ENCODE results near the gene SYNGAP1. TPM values are rescaled to one million over a fixed set of nuclear protein-coding genes. Genes with fewer than 3 reads are reported as not detected.

The SYNGAP1 gene
- polyA plus RNA-seq, 1 of the 3 experiments (the other 2 are of a cell fraction) = 8.8 TPM

GRCh38 chr6:33490198-33490597, 70.3 kb downstream of the SYNGAP1 start:
- no peaks in the 10 kb centered on the region for H3K36me3 ChIP-seq (replicated peaks in 1 of 2; ENCODE audit: control insufficient read depth in 1 of 2, insufficient read depth in 2 of 2, low read length in 1 of 2)
- no peaks in the 10 kb centered on the region for H3F3A ChIP-seq (replicated peaks; ENCODE audit: insufficient read depth)
- H3K79me2 ChIP-seq (ENCODE audit: insufficient read depth) = no peaks in the 10 kb centered on the region
- no peak overlapping the region for H3K9ac ChIP-seq
- no peaks in the 10 kb centered on the region for H3K9me3 ChIP-seq
- POLR2A ChIA-PET = no interaction called here
- no peak overlapping the region for H3K4me3 ChIP-seq (ENCODE audit: low read depth in 2 of 2, low read length in 1 of 2)
- TF ChIP-seq TCF12 (IDR thresholded peaks at IDR 0.05) = no peak
- TF ChIP-seq RAD21 (IDR thresholded peaks at IDR 0.05; ENCODE audit: low read length) = peak; percentile 36
- TF ChIP-seq JUND (IDR thresholded peaks at IDR 0.05) = no peak
- no peak overlapping the region for H3K4me2 ChIP-seq
- WGBS (ENCODE audit: low lambda C conversion rate) = 75% methylated on average over 3 of the region's 3 CpGs
- H3K4me1 ChIP-seq (ENCODE audit: control insufficient read depth in 1 of 2, insufficient read depth in 2 of 2, low read depth in 1 of 2, low read length in 1 of 2) = no peaks in the 10 kb centered on the region; a peak in 1 of 4 replicates
- H4K20me1 ChIP-seq (ENCODE audit: insufficient read depth) = no peaks in the 10 kb centered on the region
- no peak overlapping the region for H3K27ac ChIP-seq (ENCODE audit: low read depth in 2 of 2, low read length in 1 of 2)
- no peaks in the 10 kb centered on the region for H3K9me2 ChIP-seq
- H3K27me3 ChIP-seq (ENCODE audit: insufficient read depth) = no peaks in the 10 kb centered on the region; the same call in 1 of the 2 replicates
- CTCF ChIA-PET = interaction anchor here (0.9 to 1.4 kb wide), 3 partner anchors 99 to 254 kb away, joined by 3 to 4 read pairs (median 3); partner anchors contain the start of gene KIFC1
- DNase-seq = no peak
- H2AFZ ChIP-seq (ENCODE audit: low read depth) = no peak overlapping the region

- Histone ChIP-seq H3F3A (replicated peaks; ENCODE audit: insufficient read depth) (no peaks in the 10 kb centered on the region), H3K4me3 (ENCODE audit: low read depth in 2 of 2, low read length in 1 of 2) (no peak overlapping the region), H3K79me2 (ENCODE audit: insufficient read depth) (no peaks in the 10 kb centered on the region), H3K9me2 (no peaks in the 10 kb centered on the region), H3K27ac (ENCODE audit: low read depth in 2 of 2, low read length in 1 of 2) (no peak overlapping the region), H3K4me2 (no peak overlapping the region), H4K20me1 (ENCODE audit: insufficient read depth) (no peaks in the 10 kb centered on the region), H3K4me1 (ENCODE audit: control insufficient read depth in 1 of 2, insufficient read depth in 2 of 2, low read depth in 1 of 2, low read length in 1 of 2) (no peaks in the 10 kb centered on the region; a peak in 1 of 4 replicates), H3K9ac (no peak overlapping the region), H3K9me3 (no peaks in the 10 kb centered on the region), H3K27me3 (ENCODE audit: insufficient read depth) (no peaks in the 10 kb centered on the region; the same call in 1 of the 2 replicates), H2AFZ (ENCODE audit: low read depth) (no peak overlapping the region), H3K36me3 (replicated peaks in 1 of 2; ENCODE audit: control insufficient read depth in 1 of 2, insufficient read depth in 2 of 2, low read length in 1 of 2) (no peaks in the 10 kb centered on the region)
- TF ChIP-seq YY1 (IDR thresholded peaks at IDR 0.05; ENCODE audit: low read depth) (no peak), FOXM1 (IDR thresholded peaks at IDR 0.05; ENCODE audit: low read depth) (no peak), USF2 (IDR thresholded peaks at IDR 0.05; ENCODE audit: borderline replicate concordance, low read depth, low read length) (no peak), SMC3 (IDR thresholded peaks at IDR 0.05; ENCODE audit: low read depth, low read length) (no peak), GATA2 (CRISPR knock-in tag; IDR thresholded peaks at IDR 0.05) (no peak), RAD21 (IDR thresholded peaks at IDR 0.05; ENCODE audit: low read length) (peak; percentile 14; the same call in 1 of the 2 replicates), POLR2AphosphoS5 (IDR thresholded peaks at IDR 0.05; ENCODE audit: low read depth, low read length) (no peak)
- DNase-seq = no peak
- POLR2A ChIA-PET = no interaction called here
- CTCF ChIA-PET = interaction anchor here (0.9 to 1.4 kb wide), 3 partner anchors 99 to 254 kb away, joined by 3 to 4 read pairs (median 3); partner anchors contain the start of gene KIFC1
- 68% methylated on average over 4 of the region's 6 CpGs for WGBS (ENCODE audit: low lambda C conversion rate)
These were observed 70.8 kb downstream of the SYNGAP1 start for GRCh38 chr6:33490621-33491020.

- no peak overlapping the region for H3K9ac ChIP-seq
- ChIA-PET POLR2A (no interaction called here), CTCF (interaction anchor here (0.8 to 1.3 kb wide), 2 partner anchors 9 to 13 kb away, joined by 3 to 4 read pairs; no protein-coding TSS in a partner anchor)
- TF ChIP-seq FOXM1 (IDR thresholded peaks at IDR 0.05; ENCODE audit: low read depth) = no peak
- no peak for TF ChIP-seq TEAD4 (IDR thresholded peaks at IDR 0.05; ENCODE audit: borderline replicate concordance, insufficient read depth)
- no peak for TF ChIP-seq MEF2A (IDR thresholded peaks at IDR 0.05; ENCODE audit: borderline replicate concordance, low read depth)
- TF ChIP-seq RAD21 (IDR thresholded peaks at IDR 0.05; ENCODE audit: low read length) = no peak
- TF ChIP-seq MXI1 (IDR thresholded peaks at IDR 0.05; ENCODE audit: low read depth, low read length) = no peak
- DNase-seq = no peak
- H4K20me1 ChIP-seq (ENCODE audit: insufficient read depth) = no peaks in the 10 kb centered on the region
- H3K9me3 ChIP-seq = no peaks in the 10 kb centered on the region
- no peaks in the 10 kb centered on the region for H3K9me2 ChIP-seq
- H3K4me2 ChIP-seq = no peak overlapping the region
- no peaks in the 10 kb centered on the region; a peak in 1 of 4 replicates for H3K4me1 ChIP-seq (ENCODE audit: control insufficient read depth in 1 of 2, insufficient read depth in 2 of 2, low read depth in 1 of 2, low read length in 1 of 2)
- H3F3A ChIP-seq (replicated peaks; ENCODE audit: insufficient read depth) = no peaks in the 10 kb centered on the region
- no peak overlapping the region for H2AFZ ChIP-seq (ENCODE audit: low read depth)
- no peaks in the 10 kb centered on the region for H3K79me2 ChIP-seq (ENCODE audit: insufficient read depth)
- WGBS (ENCODE audit: low lambda C conversion rate) = 16% methylated on average over 4 of the region's 4 CpGs
- H3K4me3 ChIP-seq (ENCODE audit: low read depth in 2 of 2, low read length in 1 of 2) = no peak overlapping the region
- H3K27ac ChIP-seq (ENCODE audit: low read depth in 2 of 2, low read length in 1 of 2) = no peak overlapping the region
- H3K36me3 ChIP-seq (replicated peaks in 1 of 2; ENCODE audit: control insufficient read depth in 1 of 2, insufficient read depth in 2 of 2, low read length in 1 of 2) = no peaks in the 10 kb centered on the region
- no peaks in the 10 kb centered on the region; the same call in 1 of the 2 replicates for H3K27me3 ChIP-seq (ENCODE audit: insufficient read depth)
These were observed 72.2 kb downstream of the SYNGAP1 start for GRCh38 chr6:33492093-33492492.

All from SK-N-SH (cell line).